Measurements from ENCODE around the gene XPR1.

GRCh38 chr1:180862305-180862704, 230.5 kb downstream of the XPR1 start:
- TF ChIP-seq CTCF (IDR thresholded peaks at IDR 0.05) (no peak), EZH2 (IDR thresholded peaks at IDR 0.05; ENCODE audit: borderline replicate concordance, insufficient read depth, low read depth, low read length, poor library complexity, severe bottlenecking) (no peak)

All from B cell (primary cell).